Measurements from ENCODE around the gene MRAS. TPM values are rescaled to one million over a fixed set of nuclear protein-coding genes. Genes with fewer than 3 reads are reported as not detected.
A peak's percentile ranks its signal among the peaks of the same experiment; 100 is the strongest.

MRAS gene
- total RNA-seq, 1 donor from 2014 or later = 66.0 TPM

DNA sequence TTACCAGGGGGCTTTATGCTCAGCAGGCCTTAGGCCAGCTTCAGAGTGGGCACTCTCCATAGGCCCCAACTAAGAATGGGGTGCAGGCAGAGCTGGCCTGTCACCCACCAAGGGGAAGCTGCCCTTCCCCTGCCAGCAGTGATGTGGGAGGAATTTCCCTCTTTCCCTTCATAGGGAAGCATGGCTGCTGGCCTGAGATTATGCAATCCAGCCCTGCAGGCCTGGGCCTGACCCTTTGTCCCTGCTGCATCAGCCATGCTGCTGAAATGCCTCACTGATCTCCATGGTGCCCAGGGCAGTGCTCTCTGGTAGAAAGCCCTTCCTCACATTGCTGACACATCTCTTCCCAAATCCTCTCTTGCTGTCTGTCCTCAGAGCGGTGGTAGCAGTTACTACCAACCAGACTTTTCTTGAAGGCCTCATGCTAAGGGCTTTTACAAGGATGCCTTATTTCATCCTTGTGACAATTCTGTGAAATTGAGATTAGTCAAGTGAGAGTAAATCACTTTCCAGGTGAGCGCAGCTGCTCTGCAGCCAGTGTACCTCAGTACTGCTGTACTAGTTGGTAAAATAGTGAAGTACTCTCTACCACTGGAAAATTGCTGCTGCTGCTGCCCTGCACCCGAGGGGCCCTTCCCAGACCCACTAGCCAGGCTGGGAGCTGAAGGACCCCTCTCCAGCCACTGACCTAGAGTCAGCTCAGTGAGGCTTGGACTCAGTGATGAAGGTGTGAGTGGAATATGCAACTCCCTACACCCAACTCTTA is 33.8 kb downstream of the MRAS start:
- DNase-seq (ENCODE audit: low spot score in 2 of 2) (no peak), FAIRE-seq (no peak)

DNA sequence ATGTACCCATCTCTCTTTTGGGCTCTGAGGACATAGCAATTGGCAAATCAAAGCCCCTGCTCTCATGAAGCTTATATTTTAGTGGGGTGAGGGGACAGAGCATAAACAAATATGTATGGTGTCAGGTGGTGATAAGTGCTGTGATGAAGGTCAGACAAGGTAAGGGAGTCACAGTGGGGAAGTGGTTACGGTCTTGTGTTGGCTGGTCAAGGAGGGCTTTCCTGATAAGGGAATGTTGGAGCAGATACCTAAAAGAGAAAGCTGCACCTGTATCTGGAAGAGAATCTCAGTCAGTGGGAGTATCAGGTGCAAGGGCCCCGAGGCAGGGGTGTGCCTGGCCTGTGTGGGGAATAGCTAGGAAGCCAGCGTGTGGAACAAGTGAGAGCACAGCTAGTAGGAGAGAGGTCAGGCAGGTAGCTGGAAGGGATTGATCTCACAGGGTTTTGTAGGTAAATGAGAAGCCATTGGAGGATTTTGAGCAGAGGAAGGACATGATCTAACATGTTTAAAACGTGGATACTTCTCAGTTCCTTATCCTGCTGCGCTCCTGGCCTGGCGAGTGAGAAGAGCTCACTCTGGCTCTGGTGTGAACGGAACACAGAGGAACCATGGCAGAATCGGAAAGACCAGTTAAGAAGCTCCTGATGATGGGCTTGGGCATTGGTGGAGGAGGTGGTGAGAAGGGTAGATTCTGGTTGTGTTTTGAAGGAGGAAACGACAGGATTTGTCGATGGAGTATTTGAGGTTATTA is 35.5 kb downstream of the MRAS start:
- FAIRE-seq (no peak), DNase-seq (ENCODE audit: low spot score in 2 of 2) (no peak)

DNA sequence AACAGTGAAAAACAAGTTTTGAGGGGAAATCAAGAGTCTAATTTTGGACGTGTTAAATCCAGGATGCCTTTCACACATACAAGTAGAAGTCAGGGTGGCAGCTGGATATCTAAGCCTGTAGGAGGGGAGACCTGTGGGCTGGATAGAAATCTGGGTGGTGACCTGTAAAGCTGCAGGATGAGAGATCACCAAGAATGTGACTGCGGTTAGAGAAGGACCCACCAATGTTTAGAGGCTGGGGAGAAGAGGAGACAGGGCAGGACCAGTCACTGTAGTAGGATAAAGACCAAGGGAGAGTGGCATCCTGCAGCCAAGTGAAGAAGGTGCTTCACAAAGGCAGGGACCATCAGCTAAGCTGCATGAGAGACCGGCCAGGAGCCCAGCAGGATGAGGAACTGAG is 36.2 kb downstream of the MRAS start:
- FAIRE-seq = no peak
- DNase-seq (ENCODE audit: low spot score in 2 of 2) = no peak

DNA sequence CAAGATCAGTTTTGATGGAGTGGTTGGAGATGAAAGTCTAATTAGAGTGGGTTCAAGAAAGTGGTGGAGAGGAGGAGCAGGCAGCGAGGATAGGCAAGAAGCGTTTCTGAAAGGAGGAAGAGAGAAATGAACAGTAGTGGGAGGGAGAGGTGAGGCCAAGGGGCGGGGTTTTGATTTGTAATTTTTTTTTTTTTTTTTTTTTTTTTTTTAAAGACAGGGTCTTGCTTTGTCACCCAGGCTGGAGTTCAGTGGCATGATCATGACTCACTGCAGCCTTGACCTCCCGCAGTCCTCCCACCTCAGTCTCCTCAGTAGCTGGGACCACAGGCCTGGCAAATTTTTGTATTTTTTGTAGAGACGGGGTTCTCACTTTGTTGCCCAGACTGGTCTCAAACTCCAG is 36.6 kb downstream of the MRAS start:
- no peak for DNase-seq (ENCODE audit: low spot score in 2 of 2)
- no peak for FAIRE-seq

DNA sequence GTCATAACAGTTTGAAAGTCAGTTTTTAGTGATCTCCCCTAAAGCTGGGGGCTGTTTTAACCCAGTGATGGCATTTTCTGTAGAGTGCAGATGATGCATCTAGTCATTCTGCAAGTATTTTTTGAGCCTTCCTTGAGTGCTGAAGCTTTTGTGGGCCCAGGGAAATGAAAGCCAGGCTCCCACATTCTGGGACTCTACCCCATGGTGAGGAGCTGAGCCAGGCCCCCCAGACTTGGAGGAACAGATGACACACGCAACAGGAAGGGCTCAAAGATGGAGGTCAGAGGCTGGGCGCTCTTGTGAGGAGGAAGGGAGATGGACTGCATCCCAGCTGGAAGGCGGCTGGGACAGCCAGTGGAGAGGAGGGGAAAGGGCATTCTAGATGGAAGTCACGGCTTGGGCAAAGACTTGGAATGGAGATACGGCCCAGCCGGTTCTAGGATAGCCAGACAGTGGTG is 40.8 kb downstream of the MRAS start:
- no peak for FAIRE-seq
- no peak for DNase-seq (ENCODE audit: low spot score in 2 of 2)

DNA sequence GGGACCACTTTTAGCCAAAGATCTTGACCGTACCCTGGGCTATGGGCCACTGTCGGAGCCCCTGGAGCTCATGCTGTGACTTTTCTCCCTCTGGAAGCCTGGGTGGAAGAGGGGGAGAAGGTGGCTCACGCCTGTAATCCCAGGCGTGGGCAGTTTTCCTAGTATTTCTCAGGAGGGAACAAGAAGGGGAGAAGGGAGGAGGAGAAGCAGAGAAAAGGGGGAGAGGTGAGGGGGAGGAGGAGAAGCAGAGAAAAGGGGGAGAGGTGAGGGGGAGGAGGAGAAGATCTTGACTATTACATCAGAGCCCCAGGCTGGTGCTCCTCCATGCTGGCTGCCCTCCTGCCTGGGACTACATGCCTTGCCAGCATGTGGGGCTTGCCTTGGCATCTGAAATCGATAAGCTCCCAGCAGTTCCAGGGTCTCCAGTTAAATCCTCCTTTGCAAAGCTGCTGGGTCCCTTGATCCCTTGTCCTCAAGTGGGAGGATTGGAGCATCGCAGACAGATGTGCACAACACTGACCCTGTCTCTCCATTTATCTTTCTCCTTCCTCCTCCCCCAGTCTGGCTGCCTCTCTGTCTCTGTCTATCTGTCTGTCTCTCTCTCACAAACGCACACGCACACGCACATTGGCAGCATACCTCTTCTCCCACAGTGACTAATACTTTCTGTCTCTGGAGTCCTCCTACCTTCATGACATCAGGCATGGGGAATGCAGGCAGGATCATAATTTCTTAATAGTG is 41.6 kb downstream of the MRAS start:
- FAIRE-seq (no peak), DNase-seq (ENCODE audit: low spot score in 2 of 2) (no peak)

DNA sequence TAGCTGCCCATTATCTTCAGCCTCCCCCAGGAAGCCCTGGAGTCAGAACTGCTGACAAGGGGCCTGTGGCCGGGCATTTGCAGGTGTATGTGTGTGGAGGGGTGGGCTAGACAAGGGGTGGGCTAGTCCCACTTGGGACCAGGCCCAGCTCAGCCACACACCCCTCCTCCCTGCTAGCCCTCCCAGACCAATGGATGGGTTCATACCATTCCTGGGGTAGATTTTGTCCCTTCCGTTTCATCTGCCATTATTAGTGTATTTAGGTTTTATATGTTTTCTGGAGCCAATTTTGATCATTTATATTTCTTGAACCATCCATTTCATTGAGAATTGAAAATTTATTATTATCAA is 42.2 kb downstream of the MRAS start:
- DNase-seq (ENCODE audit: low spot score in 2 of 2) (no peak), FAIRE-seq (no peak)

DNA sequence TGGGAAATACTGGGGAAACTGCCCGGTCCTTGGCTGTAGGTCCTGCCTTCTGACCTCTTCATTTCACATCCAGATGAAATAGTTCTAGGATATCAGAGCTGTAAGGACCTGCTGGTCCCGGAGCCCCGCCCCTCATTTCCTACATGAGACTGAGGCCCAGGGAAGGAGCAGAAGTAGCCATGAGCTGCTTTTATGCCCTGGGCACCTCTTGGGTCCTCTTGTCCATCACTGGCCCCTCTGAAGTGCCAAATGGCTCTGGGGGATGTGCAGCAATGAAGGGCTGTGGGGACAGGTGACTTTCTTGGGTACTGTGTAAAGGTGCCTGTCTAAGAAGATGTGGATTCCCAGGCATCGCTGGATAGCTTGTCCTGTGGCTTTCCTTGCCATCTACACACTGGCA is 45.8 kb downstream of the MRAS start:
- no peak for FAIRE-seq
- no peak for DNase-seq (ENCODE audit: low spot score in 2 of 2)

DNA sequence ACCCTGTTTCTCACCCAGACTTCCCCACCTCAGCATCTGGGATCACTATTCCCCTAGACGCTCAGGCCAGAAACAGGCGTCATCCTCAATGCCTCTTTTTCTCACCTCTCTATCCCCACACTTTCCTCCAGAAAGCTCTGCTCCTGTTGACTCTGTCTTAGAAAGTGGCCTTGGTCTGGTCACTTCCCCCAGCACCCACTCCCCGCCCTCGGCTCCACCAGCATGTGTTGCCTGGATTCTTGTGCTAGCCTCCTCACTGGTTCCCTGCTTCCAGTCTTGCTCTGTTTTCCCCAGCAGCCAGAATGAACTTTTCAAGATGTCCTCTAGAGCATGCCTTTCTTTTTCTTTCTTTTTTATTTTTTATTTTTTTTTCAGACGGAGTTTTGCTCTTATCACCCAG is 46.3 kb downstream of the MRAS start:
- FAIRE-seq (no peak), DNase-seq (ENCODE audit: low spot score in 2 of 2) (no peak)

DNA sequence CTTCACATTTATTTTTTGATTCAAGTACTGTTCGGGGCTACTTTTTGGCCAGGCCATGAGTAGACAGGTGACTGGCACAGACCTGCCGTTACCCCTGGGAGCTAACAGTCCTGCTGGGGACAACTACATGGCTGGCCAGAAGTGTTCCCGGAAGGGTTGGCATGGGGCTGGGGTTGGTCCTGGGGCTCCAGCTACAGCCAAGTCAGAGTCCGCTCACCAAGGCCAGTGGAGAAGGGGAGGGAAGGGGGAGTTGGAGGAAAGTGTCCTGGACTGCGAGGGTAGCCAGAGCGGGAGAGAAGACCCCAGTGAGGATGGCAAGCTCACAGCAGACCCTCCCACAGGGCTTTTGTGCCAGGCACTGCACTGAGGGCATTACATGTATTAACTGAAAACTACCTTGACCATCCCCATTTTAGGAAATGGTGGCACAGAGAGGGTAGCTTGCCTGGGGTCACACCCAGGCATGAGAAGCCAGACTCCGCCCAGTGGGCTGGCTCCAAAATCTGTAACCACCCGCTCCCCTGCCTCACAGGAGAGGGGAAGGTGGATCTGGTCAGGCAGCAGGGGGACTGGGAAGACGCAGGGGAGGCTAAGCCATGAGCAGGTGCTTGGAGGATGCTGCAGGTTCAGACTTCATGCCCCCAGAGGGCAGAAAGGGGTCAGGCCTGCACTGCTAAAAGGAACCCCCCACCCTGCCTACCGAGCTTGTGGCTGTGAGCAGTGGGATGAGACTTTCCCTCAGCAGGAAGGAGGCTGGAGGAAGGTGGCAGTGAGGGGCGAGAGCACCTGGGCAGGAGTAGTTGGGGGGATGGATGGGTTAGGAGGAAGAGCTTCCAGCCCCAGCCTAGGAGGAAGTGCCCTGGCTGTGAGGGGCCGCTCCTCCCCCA is 47.7 kb downstream of the MRAS start:
- no peak for DNase-seq (ENCODE audit: low spot score in 2 of 2)
- FAIRE-seq = no peak

DNA sequence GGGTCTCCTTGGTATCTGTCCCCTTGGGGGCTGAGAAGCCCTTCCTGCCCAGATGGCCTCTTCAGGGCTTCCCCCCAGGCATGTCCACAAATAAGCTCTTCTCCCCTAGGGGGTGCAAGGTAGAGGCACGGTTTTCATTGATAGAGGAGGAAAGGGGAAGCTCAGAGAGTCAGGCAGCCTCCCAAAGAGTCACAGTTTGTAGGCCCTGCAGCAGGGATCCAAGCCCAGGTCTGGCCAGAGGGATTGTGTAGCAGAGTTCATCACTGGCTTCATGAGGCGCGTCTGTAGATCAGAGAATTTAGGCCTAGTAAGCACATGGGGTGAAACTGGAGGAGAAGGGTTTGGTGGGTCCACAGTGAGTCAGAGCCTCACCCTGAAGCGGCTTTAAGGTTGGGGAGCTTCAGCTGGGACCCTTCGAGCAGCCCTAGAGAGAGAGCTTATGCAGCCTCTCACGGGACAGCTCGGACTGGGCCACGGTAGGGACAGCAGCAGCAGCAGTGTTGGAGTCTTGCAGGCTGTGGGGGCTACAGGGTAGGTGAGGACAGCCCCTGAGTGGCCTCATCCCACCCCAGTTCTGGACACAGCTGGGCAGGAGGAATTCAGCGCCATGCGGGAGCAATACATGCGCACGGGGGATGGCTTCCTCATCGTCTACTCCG is 48.5 kb downstream of the MRAS start:
- DNase-seq (ENCODE audit: low spot score in 2 of 2) (no peak), FAIRE-seq (no peak)

DNA sequence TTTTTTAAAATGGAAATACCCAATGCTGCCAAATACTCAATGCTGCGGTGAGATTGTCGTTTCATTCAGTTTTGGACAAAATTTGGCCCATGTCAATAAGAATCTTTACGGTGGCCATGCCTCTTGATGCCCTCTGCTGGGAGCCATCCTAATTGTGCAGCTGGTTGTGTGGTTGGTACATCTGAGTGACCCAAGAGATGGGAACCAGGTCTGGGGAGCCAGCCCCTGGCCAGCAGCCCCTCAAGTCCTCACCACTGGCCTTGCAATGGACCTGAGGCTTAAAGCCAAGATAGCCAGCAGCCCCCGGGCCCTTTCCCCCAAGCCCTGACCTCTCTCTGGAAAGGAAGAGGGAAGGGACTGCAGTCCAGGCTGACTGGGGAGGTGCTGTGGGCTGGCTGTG is 49.6 kb downstream of the MRAS start:
- DNase-seq (ENCODE audit: low spot score in 2 of 2) = peak; percentile 15 to 41
- FAIRE-seq = no peak

DNA sequence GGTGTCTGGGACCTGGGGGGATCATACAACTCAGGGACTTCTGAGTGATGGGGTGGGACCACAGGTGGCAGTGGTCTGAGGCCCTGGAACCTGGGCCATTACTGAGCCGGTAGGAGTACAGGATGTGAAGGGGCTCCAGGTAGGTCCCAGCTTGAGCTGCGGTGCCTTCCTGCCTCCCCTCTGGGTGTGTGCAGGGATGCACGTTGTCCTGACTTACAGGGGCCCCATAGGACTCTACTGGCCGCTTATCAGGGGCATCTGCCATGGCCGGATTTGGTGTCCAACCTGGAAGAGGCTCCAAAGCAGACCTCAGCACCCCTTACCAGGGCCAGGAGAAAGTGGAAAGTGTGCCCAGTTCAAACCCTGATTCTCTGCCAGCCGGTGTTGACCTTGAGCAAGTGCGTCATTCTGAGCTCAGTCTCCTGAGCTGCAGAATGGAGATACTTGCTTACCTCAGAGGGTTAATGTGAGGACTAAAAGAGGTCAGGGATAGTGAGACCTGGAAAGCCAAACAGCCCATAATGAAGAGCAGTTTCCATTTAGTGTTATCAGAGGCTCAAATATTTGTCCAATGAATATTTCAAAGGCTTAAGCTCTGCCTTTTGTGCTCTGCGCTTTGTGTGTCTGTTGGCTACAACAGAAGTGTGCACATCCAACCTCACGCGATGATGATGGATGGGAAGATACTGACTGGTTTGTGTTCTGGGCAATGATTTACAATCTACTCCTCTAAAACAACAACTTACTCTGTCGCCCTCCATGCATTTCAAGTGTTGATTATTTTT is 50.6 kb downstream of the MRAS start:
- no peak for FAIRE-seq

DNA sequence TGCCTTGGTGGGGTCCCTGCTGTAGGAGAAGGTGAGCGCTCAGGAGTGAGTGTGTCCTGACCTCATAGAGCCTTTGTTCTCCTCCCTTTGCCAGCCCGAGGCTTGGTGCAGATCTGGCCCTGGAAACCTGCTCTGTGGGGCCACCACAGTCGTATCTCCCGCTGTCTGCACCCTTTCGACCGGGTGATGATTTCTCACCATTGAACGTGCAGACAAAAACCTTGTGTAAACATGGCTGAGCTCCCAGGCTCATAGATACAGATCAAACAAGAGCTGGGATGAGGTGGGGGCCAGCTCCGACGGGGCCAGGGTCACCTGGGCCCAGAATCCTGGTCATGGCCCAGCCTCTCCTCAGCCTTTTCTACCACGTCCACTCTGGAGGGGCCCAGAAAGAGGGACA is 51.4 kb downstream of the MRAS start:
- FAIRE-seq (no peak), DNase-seq (ENCODE audit: low spot score in 2 of 2) (no peak)

More for the DNA sequence above, 50.6 kb downstream of the MRAS start:
- no peak for DNase-seq (ENCODE audit: low spot score in 2 of 2)

DNA sequence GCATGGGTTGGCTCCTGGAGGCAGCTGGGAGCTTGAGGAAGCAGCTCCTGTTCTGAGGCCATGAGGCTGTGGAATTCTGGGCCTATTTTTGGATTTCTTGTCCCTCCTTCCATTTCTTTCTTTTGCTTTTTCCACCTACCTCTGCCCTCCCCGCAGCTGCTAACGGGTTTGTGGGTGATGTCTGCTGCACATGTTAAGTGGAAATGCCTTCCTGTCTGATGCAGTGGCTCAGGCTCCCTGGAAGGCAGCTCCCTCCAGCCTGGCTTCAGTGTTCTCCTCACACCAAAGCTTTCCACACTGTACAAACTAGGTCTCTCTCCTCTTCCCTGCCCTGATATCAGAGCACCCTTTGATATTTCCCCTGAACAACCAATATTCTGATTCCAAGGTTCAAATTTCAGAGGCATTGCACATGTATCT is 52.3 kb downstream of the MRAS start:
- no peak for DNase-seq (ENCODE audit: low spot score in 2 of 2)
- FAIRE-seq = no peak

DNA sequence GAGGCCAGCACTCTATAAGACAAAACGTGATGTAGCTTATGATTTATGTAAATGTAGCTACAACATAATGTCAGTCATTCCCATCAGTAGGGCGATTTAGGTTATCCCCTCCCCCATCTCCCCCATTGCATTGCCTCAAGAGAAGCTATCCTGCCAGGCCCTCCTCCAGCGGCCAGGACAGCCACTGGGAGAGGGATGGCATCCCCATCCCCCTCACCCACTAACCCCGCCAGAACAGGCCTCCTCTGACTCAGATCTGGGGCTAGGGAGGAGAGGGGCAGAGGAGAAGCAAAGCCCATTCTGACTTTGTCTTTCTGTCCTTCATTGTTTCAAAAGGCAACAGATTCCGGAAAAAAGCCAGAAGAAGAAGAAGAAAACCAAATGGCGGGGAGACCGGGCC is 53.5 kb downstream of the MRAS start:
- FAIRE-seq (no peak), DNase-seq (ENCODE audit: low spot score in 2 of 2) (no peak)

DNA sequence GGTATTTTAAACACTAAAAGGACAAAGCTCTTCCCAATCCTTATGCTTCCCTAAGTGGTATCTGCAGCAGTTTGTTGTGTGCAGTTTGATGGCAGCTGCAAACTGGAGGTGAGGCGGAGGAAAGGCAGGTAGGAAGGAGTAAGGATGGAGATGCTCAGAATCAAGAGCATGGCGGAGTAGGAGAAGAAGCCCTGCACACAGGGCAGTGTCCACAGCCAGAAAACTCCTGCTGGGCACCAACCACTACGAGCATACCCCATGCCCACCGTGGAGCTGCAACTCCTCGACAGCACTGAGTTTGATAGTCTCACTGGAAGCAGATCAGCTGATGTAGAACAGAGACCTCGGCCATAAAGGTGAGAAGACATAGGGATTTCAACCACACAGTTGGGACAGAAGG is 55.7 kb downstream of the MRAS start:
- no peak for DNase-seq (ENCODE audit: low spot score in 2 of 2)
- FAIRE-seq = no peak

DNA sequence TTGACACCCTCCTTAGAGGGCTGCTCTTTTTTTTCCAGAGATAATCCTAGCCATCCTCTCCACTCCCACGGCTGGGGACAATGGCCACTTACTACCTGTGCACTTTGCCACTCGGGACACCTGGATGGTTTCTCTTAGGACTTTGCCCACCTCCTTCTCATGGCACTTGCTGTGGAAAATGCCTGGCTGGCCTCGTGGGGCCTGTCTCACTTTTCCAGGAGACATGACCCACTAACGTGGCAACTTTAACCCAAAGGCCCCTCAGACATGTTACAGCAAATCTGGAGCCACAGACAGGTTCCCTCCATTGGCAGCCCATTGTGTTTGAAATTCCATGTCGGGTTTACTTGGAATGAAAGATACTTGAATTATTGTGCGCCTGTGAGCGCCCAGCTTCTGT is 56.6 kb downstream of the MRAS start:
- no peak for DNase-seq (ENCODE audit: low spot score in 2 of 2)
- FAIRE-seq = no peak

DNA sequence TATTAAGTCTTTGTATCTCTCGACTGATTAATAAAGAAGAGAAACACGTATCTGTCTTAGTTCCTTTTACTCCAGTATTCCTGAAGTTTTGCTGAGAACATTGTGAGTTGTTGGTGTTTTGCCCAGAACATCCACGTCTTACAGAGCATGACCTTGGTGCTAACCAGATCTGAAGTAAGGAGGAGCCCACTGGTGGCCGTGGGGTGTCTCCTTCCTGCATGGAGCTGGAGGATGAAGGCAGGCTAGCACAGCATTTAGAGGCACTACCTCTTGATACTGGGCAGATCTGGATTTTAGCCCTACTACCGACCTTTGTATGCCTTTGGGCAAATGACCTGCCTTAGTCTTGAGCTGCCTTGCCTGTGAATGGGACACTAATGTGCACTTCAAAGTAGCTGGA is 57.1 kb downstream of the MRAS start:
- DNase-seq (ENCODE audit: low spot score in 2 of 2) (no peak), FAIRE-seq (no peak)
